GM23338 (cell line): Measurements from ENCODE around the gene CEBPG. TPM values are rescaled to one million over a fixed set of nuclear protein-coding genes. Genes with fewer than 3 reads are reported as not detected.

Source experiments
- ATAC-seq: fragments of 200-7000 bp; cut with Tn5 transposase; 3 replicates; pipeline ENCODE4 v1.9.1; 2020
- DNase-seq: peaks from one replicate; pipeline ENCODE4 v3.0.0-alpha.2; 2015; ENCODE audit warnings: low spot score
- H2AFZ ChIP-seq: fragments of 200-600 bp; sonication (generic); 2 replicates; pipeline ENCODE4 v1.8.0; 2016; ENCODE audit warnings: antibody characterized with exemption, mild to moderate bottlenecking, moderate library complexity
- H3F3A ChIP-seq: fragments of 200-600 bp; sonication (generic); replicated peaks from 2 replicates; pipeline ENCODE4 v1.8.0; 2017; ENCODE audit warnings: antibody characterized with exemption, mixed run types, low read depth
- H3K27ac ChIP-seq: fragments of 200-600 bp; sonication (generic); 2 replicates; pipeline ENCODE4 v1.6.1; 2016; ENCODE audit warnings: low read depth
- H3K27me3 ChIP-seq: fragments of 200-600 bp; sonication (generic); 2 replicates; pipeline ENCODE4 v1.8.0; 2016; ENCODE audit warnings: mild to moderate bottlenecking, mixed run types, moderate library complexity; ENCODE audit not compliant: insufficient read depth
- H3K36me3 ChIP-seq: fragments of 200-600 bp; sonication (generic); 2 replicates; pipeline ENCODE4 v1.8.0; 2016; ENCODE audit warnings: mild to moderate bottlenecking; ENCODE audit not compliant: insufficient read depth
- H3K4me1 ChIP-seq: fragments of 200-600 bp; sonication (generic); 2 replicates; pipeline ENCODE4 v1.8.0; 2016; ENCODE audit warnings: mild to moderate bottlenecking, moderate library complexity; ENCODE audit not compliant: insufficient read depth
- H3K4me2 ChIP-seq: fragments of 200-600 bp; sonication (generic); 2 replicates; pipeline ENCODE4 v1.7.1; 2017; ENCODE audit warnings: mixed run types
- H3K4me3 ChIP-seq: fragments of 200-600 bp; sonication (generic); 2 replicates; pipeline ENCODE4 v1.6.1; 2016; ENCODE audit warnings: mixed run types
- H3K79me2 ChIP-seq: fragments of 200-600 bp; sonication (generic); replicated peaks from 2 replicates; pipeline ENCODE4 v1.8.0; 2017; ENCODE audit warnings: mild to moderate bottlenecking; ENCODE audit not compliant: insufficient read depth
- H3K9me2 ChIP-seq: fragments of 200-600 bp; sonication (generic); 2 replicates; pipeline ENCODE4 v1.8.0; 2017; ENCODE audit not compliant: insufficient read depth
- H4K20me1 ChIP-seq: fragments of 200-600 bp; sonication (generic); replicated peaks from 2 replicates; pipeline ENCODE4 v1.8.0; 2017; ENCODE audit warnings: mild to moderate bottlenecking; ENCODE audit not compliant: insufficient read depth
- H3K27ac Mint-ChIP-seq: 2 replicates; pipeline ENCODE4 v1.8.0; 2020; ENCODE audit warnings: inconsistent platforms, mild to moderate bottlenecking, moderate library complexity, mixed read lengths
- H3K27me3 Mint-ChIP-seq: 3 replicates; pipeline ENCODE4 v1.8.0; 2022; ENCODE audit warnings: low read depth, mild to moderate bottlenecking, moderate library complexity, mixed read lengths, inconsistent platforms; ENCODE audit not compliant: insufficient read depth, poor library complexity
- H3K36me3 Mint-ChIP-seq: 3 replicates; pipeline ENCODE4 v1.8.0; 2021; ENCODE audit warnings: low read depth, mild to moderate bottlenecking, inconsistent platforms, moderate library complexity, mixed read lengths
- H3K4me1 Mint-ChIP-seq: 3 replicates; pipeline ENCODE4 v1.8.0; 2020; ENCODE audit warnings: mild to moderate bottlenecking, inconsistent platforms, mixed read lengths
- H3K4me3 Mint-ChIP-seq: 3 replicates; pipeline ENCODE4 v1.8.0; 2021; ENCODE audit warnings: moderate library complexity, mild to moderate bottlenecking, inconsistent platforms, mixed read lengths
- H3K9me3 Mint-ChIP-seq: 3 replicates; pipeline ENCODE4 v1.8.0; 2020; ENCODE audit warnings: moderate library complexity, mild to moderate bottlenecking, inconsistent platforms, mixed read lengths
- EZH2 ChIP-seq: fragments of 200-600 bp; sonication (generic); IDR thresholded peaks from one replicate; pipeline ENCODE4 v1.8.0; 2017; ENCODE audit warnings: antibody characterized with exemption, mild to moderate bottlenecking, low read depth; ENCODE audit not compliant: unreplicated experiment
- EZH2phosphoT487 ChIP-seq: fragments of 200-600 bp; sonication (generic); IDR thresholded peaks from one replicate; pipeline ENCODE4 v1.8.1; 2018; ENCODE audit warnings: antibody characterized with exemption; ENCODE audit not compliant: unreplicated experiment
- JUNB ChIP-seq: IDR thresholded peaks from one replicate; pipeline ENCODE4 v1.6.1; 2016; ENCODE audit warnings: antibody characterized with exemption; ENCODE audit not compliant: unreplicated experiment
- NANOG ChIP-seq: IDR thresholded peaks from 2 replicates; pipeline ENCODE4 v1.6.1; 2016; ENCODE audit warnings: antibody characterized with exemption, borderline replicate concordance
- STAT1 ChIP-seq: IDR thresholded peaks from one replicate; pipeline ENCODE4 v1.6.1; 2016; ENCODE audit warnings: antibody characterized with exemption; ENCODE audit not compliant: unreplicated experiment
- ZNF331 ChIP-seq: fragments of 250-450 bp; sonication (Bioruptor Pico); IDR thresholded peaks from 2 replicates; pipeline ENCODE4 v1.5.0; 2020; ENCODE audit warnings: low read depth, mild to moderate bottlenecking, moderate library complexity
- polyA plus RNA-seq: library from polyadenylated mRNA; unstranded; fragments of >200 nt; fragmentation: Nextera tagmentation; extraction: Ambion mirVana; gene quantifications from 2 replicates; pipeline ENCODE4 v1.2.1, GENCODE V29; 2016
- total RNA-seq: library from RNA; depleted of rRNA; stranded (reverse); fragments of >200 nt; shearing (Covaris generic); gene quantifications from 2 replicates; pipeline ENCODE4 v1.2.3, GENCODE V29; 2014
- TF ChIP-seq, protein P1 (sequence below), 2 experiments: fragments of 200-600 bp in 1 of 2; sonication (generic) in 1 of 2; conservative IDR thresholded peaks; 2 replicates each; pipeline versions ENCODE4 v1.5.1 to v1.6.1; 2016 to 2017; ENCODE audit warnings: antibody characterized with exemption in 2 of 2, low read depth in 2 of 2, mild to moderate bottlenecking in 2 of 2, moderate library complexity in 1 of 2
- TF ChIP-seq, protein P2 (sequence below): fragments of 250-450 bp; sonication (Bioruptor Pico); IDR thresholded peaks from 2 replicates; pipeline ENCODE4 v1.5.0; 2020; ENCODE audit warnings: mild to moderate bottlenecking, moderate library complexity

CEBPG gene
- total and polyA plus RNA-seq, 2 experiments from 2014 or later: 25.9 to 50.2 TPM

DNA sequence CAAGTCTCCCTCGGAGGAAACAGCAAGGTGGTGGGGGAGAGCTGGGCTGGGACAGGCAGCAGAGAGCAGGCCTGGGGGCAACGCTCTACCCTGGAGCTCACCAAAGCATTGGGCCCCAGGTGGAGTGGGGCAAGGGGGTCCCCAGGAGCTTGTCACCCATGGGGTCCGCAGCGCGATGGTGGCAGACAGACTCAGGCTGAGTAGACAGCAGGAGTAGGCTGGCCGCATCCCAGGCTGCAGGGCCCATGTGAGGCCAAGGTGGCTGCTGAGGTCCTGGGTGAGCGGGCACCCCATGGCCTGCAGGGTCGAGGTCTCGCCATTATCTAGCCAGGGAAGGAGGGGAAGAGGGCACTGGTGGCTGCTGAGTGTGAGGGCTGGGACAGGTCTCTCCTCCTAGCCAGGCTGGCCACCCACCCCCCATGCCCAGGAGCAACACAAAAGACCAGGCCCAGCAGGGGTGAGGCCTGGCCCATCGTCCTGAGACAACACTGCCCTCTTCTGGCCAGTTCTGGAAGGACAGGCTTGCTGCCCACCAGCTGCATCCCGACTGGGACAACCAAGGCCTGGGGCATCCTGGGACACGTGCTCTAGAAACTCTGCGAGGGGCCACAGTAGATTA is 33.1 kb downstream of the CEBPG start:
- no peak overlapping the region for H3K4me3 Mint-ChIP-seq
- peak; percentile 77 for ATAC-seq
- peak; percentile 83 for DNase-seq
- Histone ChIP-seq H3K27ac (no peak overlapping the region), H3K36me3 (no peaks in the 10 kb centered on the region), H3K4me2 (no peak overlapping the region), H3K27me3 (no peaks in the 10 kb centered on the region), H3K9me2 (no peaks in the 10 kb centered on the region), H3K79me2 (no peaks in the 10 kb centered on the region), H2AFZ (no peak overlapping the region), H3K4me1 (no peaks in the 10 kb centered on the region; the same call in 1 of the 2 replicates), H4K20me1 (no peaks in the 10 kb centered on the region), H3F3A (no peaks in the 10 kb centered on the region), H3K4me3 (no peak overlapping the region)
- TF ChIP-seq STAT1 (no peak), NANOG (no peak), ZNF331 (CRISPR knock-in tag) (no peak), JUNB (no peak), EZH2phosphoT487 (no peak), EZH2 (no peak)
- TF ChIP-seq, protein P1, sequence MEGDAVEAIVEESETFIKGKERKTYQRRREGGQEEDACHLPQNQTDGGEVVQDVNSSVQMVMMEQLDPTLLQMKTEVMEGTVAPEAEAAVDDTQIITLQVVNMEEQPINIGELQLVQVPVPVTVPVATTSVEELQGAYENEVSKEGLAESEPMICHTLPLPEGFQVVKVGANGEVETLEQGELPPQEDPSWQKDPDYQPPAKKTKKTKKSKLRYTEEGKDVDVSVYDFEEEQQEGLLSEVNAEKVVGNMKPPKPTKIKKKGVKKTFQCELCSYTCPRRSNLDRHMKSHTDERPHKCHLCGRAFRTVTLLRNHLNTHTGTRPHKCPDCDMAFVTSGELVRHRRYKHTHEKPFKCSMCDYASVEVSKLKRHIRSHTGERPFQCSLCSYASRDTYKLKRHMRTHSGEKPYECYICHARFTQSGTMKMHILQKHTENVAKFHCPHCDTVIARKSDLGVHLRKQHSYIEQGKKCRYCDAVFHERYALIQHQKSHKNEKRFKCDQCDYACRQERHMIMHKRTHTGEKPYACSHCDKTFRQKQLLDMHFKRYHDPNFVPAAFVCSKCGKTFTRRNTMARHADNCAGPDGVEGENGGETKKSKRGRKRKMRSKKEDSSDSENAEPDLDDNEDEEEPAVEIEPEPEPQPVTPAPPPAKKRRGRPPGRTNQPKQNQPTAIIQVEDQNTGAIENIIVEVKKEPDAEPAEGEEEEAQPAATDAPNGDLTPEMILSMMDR (conservative IDR thresholded peaks at IDR 0.05; ENCODE audit: low read depth in 2 of 2): peak; percentile 74 to 97
- TF ChIP-seq, protein P2, sequence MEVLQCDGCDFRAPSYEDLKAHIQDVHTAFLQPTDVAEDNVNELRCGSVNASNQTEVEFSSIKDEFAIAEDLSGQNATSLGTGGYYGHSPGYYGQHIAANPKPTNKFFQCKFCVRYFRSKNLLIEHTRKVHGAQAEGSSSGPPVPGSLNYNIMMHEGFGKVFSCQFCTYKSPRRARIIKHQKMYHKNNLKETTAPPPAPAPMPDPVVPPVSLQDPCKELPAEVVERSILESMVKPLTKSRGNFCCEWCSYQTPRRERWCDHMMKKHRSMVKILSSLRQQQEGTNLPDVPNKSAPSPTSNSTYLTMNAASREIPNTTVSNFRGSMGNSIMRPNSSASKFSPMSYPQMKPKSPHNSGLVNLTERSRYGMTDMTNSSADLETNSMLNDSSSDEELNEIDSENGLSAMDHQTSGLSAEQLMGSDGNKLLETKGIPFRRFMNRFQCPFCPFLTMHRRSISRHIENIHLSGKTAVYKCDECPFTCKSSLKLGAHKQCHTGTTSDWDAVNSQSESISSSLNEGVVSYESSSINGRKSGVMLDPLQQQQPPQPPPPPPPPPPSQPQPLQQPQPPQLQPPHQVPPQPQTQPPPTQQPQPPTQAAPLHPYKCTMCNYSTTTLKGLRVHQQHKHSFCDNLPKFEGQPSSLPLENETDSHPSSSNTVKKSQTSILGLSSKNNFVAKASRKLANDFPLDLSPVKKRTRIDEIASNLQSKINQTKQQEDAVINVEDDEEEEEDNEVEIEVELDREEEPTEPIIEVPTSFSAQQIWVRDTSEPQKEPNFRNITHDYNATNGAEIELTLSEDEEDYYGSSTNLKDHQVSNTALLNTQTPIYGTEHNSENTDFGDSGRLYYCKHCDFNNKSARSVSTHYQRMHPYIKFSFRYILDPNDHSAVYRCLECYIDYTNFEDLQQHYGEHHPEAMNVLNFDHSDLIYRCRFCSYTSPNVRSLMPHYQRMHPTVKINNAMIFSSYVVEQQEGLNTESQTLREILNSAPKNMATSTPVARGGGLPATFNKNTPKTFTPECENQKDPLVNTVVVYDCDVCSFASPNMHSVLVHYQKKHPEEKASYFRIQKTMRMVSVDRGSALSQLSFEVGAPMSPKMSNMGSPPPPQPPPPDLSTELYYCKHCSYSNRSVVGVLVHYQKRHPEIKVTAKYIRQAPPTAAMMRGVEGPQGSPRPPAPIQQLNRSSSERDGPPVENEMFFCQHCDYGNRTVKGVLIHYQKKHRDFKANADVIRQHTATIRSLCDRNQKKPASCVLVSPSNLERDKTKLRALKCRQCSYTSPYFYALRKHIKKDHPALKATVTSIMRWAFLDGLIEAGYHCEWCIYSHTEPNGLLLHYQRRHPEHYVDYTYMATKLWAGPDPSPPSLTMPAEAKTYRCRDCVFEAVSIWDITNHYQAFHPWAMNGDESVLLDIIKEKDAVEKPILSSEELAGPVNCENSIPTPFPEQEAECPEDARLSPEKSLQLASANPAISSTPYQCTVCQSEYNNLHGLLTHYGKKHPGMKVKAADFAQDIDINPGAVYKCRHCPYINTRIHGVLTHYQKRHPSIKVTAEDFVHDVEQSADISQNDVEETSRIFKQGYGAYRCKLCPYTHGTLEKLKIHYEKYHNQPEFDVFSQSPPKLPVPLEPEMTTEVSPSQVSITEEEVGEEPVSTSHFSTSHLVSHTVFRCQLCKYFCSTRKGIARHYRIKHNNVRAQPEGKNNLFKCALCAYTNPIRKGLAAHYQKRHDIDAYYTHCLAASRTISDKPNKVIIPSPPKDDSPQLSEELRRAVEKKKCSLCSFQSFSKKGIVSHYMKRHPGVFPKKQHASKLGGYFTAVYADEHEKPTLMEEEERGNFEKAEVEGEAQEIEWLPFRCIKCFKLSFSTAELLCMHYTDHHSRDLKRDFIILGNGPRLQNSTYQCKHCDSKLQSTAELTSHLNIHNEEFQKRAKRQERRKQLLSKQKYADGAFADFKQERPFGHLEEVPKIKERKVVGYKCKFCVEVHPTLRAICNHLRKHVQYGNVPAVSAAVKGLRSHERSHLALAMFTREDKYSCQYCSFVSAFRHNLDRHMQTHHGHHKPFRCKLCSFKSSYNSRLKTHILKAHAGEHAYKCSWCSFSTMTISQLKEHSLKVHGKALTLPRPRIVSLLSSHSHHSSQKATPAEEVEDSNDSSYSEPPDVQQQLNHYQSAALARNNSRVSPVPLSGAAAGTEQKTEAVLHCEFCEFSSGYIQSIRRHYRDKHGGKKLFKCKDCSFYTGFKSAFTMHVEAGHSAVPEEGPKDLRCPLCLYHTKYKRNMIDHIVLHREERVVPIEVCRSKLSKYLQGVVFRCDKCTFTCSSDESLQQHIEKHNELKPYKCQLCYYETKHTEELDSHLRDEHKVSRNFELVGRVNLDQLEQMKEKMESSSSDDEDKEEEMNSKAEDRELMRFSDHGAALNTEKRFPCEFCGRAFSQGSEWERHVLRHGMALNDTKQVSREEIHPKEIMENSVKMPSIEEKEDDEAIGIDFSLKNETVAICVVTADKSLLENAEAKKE (CRISPR knock-in tag): no peak
- H3K9me3 Mint-ChIP-seq: no peaks in the 10 kb centered on the region
- peaks cover 7% of the 10 kb centered on the region for H3K27me3 Mint-ChIP-seq
- peaks cover 7% of the 10 kb centered on the region for H3K4me1 Mint-ChIP-seq
- peak overlapping the region; percentile 66; the same call in 1 of the 2 replicates for H3K27ac Mint-ChIP-seq
- no peaks in the 10 kb centered on the region for H3K36me3 Mint-ChIP-seq
